Stomach (tissue), 9 donors: ENCODE data around the gene SMPD3. TPM values are rescaled to one million over a fixed set of nuclear protein-coding genes. Genes with fewer than 3 reads are reported as not detected.

ENCODE experiments used
- DNase-seq, 2 donors: peaks; one replicate each; pipeline versions ENCODE4 v3.0.0 to v3.0.0-alpha.2; 2013 to 2019
- H3K27ac ChIP-seq, 5 donors: fragments of 200-600 bp in 4 of 5; sonication (generic) in 4 of 5; one replicate each; pipeline ENCODE4 v1.5.1; 2013 to 2019; ENCODE audit warnings: mild to moderate bottlenecking in 1 of 5, moderate library complexity in 1 of 5
- H3K27me3 ChIP-seq, 3 donors: fragments of 200-600 bp; sonication (generic); one replicate each; pipeline ENCODE4 v1.5.1; 2017 to 2019; ENCODE audit warnings: mixed run types in 1 of 3
- H3K36me3 ChIP-seq, 4 donors: fragments of 200-600 bp; sonication (generic); 1 replicate in 3 of 4; 2 replicates in 1 of 4; pipeline ENCODE4 v1.5.1; 2016 to 2019
- H3K4me1 ChIP-seq, 4 donors: fragments of 200-600 bp; sonication (generic); one replicate each; pipeline ENCODE4 v1.5.1; 2016 to 2019
- H3K4me3 ChIP-seq, 4 donors: fragments of 200-600 bp; sonication (generic) in 3 of 4; one replicate each; pipeline ENCODE4 v1.5.1; 2016 to 2019; ENCODE audit warnings: mild to moderate bottlenecking in 1 of 4
- H3K9me3 ChIP-seq, 4 donors: fragments of 200-600 bp; sonication (generic); one replicate each; pipeline ENCODE4 v1.5.1; 2016 to 2019
- CTCF ChIP-seq, 7 experiments: fragments of 450-650 bp in 4 of 7; fragments of 200-600 bp in 3 of 7; sonication (generic) in 3 of 7; IDR thresholded peaks; one replicate each; pipeline ENCODE4 v1.5.1; 2016 to 2019; ENCODE audit warnings: antibody characterized with exemption in 7 of 7, control low read depth in 2 of 7, mild to moderate bottlenecking in 1 of 7
- EP300 ChIP-seq: sonication (generic); formaldehyde crosslinking; IDR thresholded peaks from one replicate; pipeline ENCODE4 v1.6.1; 2017; ENCODE audit warnings: antibody characterized with exemption
- POLR2A ChIP-seq, 4 donors: fragments of 450-650 bp; IDR thresholded peaks; one replicate each; pipeline ENCODE4 v1.6.1; 2016; ENCODE audit warnings: antibody characterized with exemption in 4 of 4, control low read depth in 2 of 4, mild to moderate bottlenecking in 1 of 4, moderate library complexity in 1 of 4
- POLR2AphosphoS5 ChIP-seq, 3 donors: sonication (generic); formaldehyde crosslinking; IDR thresholded peaks; one replicate each; pipeline ENCODE4 v1.6.1; 2016; ENCODE audit warnings: antibody characterized with exemption in 3 of 3
- WGBS, 5 donors: extraction: QIAGEN DNeasy Blood & Tissue Kit in 3 of 5; methylation state at CpG; one replicate each; pipeline versions ENCODE4 v1.1.5 to v1.1.7; 2013 to 2018; 5-methylcytosine and 5-hydroxymethylcytosine counted together
- intact Hi-C: fragments of 100-400 bp; cut with DNase I; formaldehyde crosslinking; loops from one replicate; pipeline ENCODE4 v1.15.1; 2023; ENCODE audit warnings: low total_unique reads
- polyA plus RNA-seq, 3 donors: library from polyadenylated mRNA; stranded (reverse); fragments of 200-250 nt; gene quantifications; one replicate each; pipeline ENCODE4 v1.2.3, GENCODE V29; 2013
- total RNA-seq, 5 donors: library from RNA; depleted of rRNA; stranded (reverse); fragments of >200 nt; gene quantifications; one replicate each; pipeline versions ENCODE4 v1.1.0 to v1.2.3, GENCODE V29; 2014 to 2016
- donor health status: healthy with polysubstance abuse.
- donor health status: Bipolar disorder and iron deficiency.
- donor health status: healthy.

SMPD3 gene
- total and polyA plus RNA-seq, 8 donors: 1.7 to 110 (median 53.7) TPM

- WGBS, 5 donors: 86 to 92% (median 91%) methylated on average over 10 of the region's 10 CpGs
- no peak overlapping the region for H3K27ac ChIP-seq
- intact Hi-C loops: no loop called here
- DNase-seq: no peak
- peaks cover 0 to 35% (median 21%) of the 10 kb centered on the region in 4 donors for H3K4me1 ChIP-seq
- TF ChIP-seq POLR2AphosphoS5 (IDR thresholded peaks at IDR 0.05) (no peak), CTCF (IDR thresholded peaks at IDR 0.05) (no peak), EP300 (no peak)
- no peaks in the 10 kb centered on the region for H3K27me3 ChIP-seq
- no peak overlapping the region for H3K4me3 ChIP-seq
- H3K9me3 ChIP-seq: no peaks in the 10 kb centered on the region
- peaks cover 0 to 6% (median 0%) of the 10 kb centered on the region in 4 donors for H3K36me3 ChIP-seq
These were observed 67.5 kb downstream of the SMPD3 start for GRCh38 chr16:68380676-68381362.

GRCh38 chr16:68380348-68380670 is 68.0 kb downstream of the SMPD3 start:
- no peak overlapping the region for H3K27ac ChIP-seq
- intact Hi-C loops: no loop called here
- no peak for TF ChIP-seq POLR2A (IDR thresholded peaks at IDR 0.05)
- TF ChIP-seq EP300: no peak
- TF ChIP-seq CTCF (IDR thresholded peaks at IDR 0.05): no peak
- no peak for TF ChIP-seq POLR2AphosphoS5 (IDR thresholded peaks at IDR 0.05)
- H3K4me1 ChIP-seq: peaks cover 0 to 35% (median 19%) of the 10 kb centered on the region in 4 donors
- H3K36me3 ChIP-seq: peaks cover 0 to 6% (median 0%) of the 10 kb centered on the region in 4 donors
- no peak for DNase-seq
- 67 to 93% (median 90%) methylated on average over 2 to 5 of the region's 5 CpGs for WGBS, 5 donors
- no peaks in the 10 kb centered on the region for H3K27me3 ChIP-seq
- H3K9me3 ChIP-seq: no peaks in the 10 kb centered on the region
- H3K4me3 ChIP-seq: no peak overlapping the region

- Histone ChIP-seq H3K27me3 (no peaks in the 10 kb centered on the region), H3K27ac (no peak overlapping the region), H3K4me3 (no peak overlapping the region), H3K4me1 (peaks cover 0 to 34% (median 14%) of the 10 kb centered on the region in 4 donors), H3K36me3 (peaks cover 0 to 6% (median 0%) of the 10 kb centered on the region in 4 donors), H3K9me3 (no peaks in the 10 kb centered on the region)
- no peak for TF ChIP-seq EP300
- TF ChIP-seq CTCF (IDR thresholded peaks at IDR 0.05): no peak
- TF ChIP-seq POLR2A (IDR thresholded peaks at IDR 0.05): no peak
- no peak for TF ChIP-seq POLR2AphosphoS5 (IDR thresholded peaks at IDR 0.05)
- WGBS, 5 donors: 37 to 64% (median 57%) methylated on average over 15 to 18 of the region's 18 CpGs
- DNase-seq: no peak
- intact Hi-C loops: no loop called here
These were observed 68.6 kb downstream of the SMPD3 start for GRCh38 chr16:68379472-68380347.

GRCh38 chr16:68378436-68379415 is 69.6 kb downstream of the SMPD3 start:
- peaks cover 0 to 6% (median 0%) of the 10 kb centered on the region in 4 donors for H3K36me3 ChIP-seq
- no peak for DNase-seq
- WGBS, 5 donors: 71 to 83% (median 81%) methylated on average over 13 of the region's 13 CpGs
- no peak for TF ChIP-seq CTCF (IDR thresholded peaks at IDR 0.05)
- no peak for TF ChIP-seq EP300
- TF ChIP-seq POLR2A (IDR thresholded peaks at IDR 0.05): no peak
- no peak for TF ChIP-seq POLR2AphosphoS5 (IDR thresholded peaks at IDR 0.05)
- H3K27me3 ChIP-seq: no peaks in the 10 kb centered on the region
- H3K27ac ChIP-seq: no peak overlapping the region
- H3K4me1 ChIP-seq: peaks cover 0 to 37% (median 12%) of the 10 kb centered on the region in 4 donors
- intact Hi-C loops: no loop called here
- no peak overlapping the region for H3K4me3 ChIP-seq
- no peaks in the 10 kb centered on the region for H3K9me3 ChIP-seq
